H9 (cell line): ENCODE results near the gene CHD3. TPM values are rescaled to one million over a fixed set of nuclear protein-coding genes. Genes with fewer than 3 reads are reported as not detected.

ENCODE experiments used
- DNase-seq: peaks from one replicate; pipeline ENCODE4 v3.0.0-alpha.2; 2017
- H2AFZ ChIP-seq: one replicate; pipeline ENCODE4 v1.6.1; 2013; ENCODE audit warnings: mild to moderate bottlenecking, low read length, control low read depth, moderate library complexity
- H2AK5ac ChIP-seq: 2 replicates; pipeline ENCODE4 v1.6.1; 2013; ENCODE audit warnings: low read length, control low read depth, mixed read lengths; ENCODE audit not compliant: insufficient read length
- H2BK120ac ChIP-seq: one replicate; pipeline ENCODE4 v1.6.1; 2013; ENCODE audit warnings: low read depth, mild to moderate bottlenecking, low read length, control low read depth, inconsistent platforms; ENCODE audit not compliant: poor library complexity, severe bottlenecking
- H2BK12ac ChIP-seq: 2 replicates; pipeline ENCODE4 v1.6.1; 2013; ENCODE audit warnings: low read length, control low read depth, mixed read lengths, low read depth; ENCODE audit not compliant: insufficient read length
- H2BK15ac ChIP-seq: 2 replicates; pipeline ENCODE4 v1.6.1; 2013; ENCODE audit warnings: low read depth, low read length, control low read depth
- H2BK20ac ChIP-seq: one replicate; pipeline ENCODE4 v1.6.1; 2013; ENCODE audit warnings: low read depth, mild to moderate bottlenecking, low read length, control low read depth, inconsistent platforms; ENCODE audit not compliant: poor library complexity, severe bottlenecking
- H2BK5ac ChIP-seq: 2 replicates; pipeline ENCODE4 v1.6.1; 2013; ENCODE audit warnings: low read length, control low read depth, mixed read lengths; ENCODE audit not compliant: insufficient read length
- H3K14ac ChIP-seq: 2 replicates; pipeline ENCODE4 v1.6.1; 2013; ENCODE audit warnings: low read length, control low read depth; ENCODE audit not compliant: insufficient read depth
- H3K18ac ChIP-seq: 2 replicates; pipeline ENCODE4 v1.6.1; 2013; ENCODE audit warnings: low read depth, mild to moderate bottlenecking, mixed read lengths, low read length, control low read depth; ENCODE audit not compliant: insufficient read length
- H3K23ac ChIP-seq: 2 replicates; pipeline ENCODE4 v1.6.1; 2013; ENCODE audit warnings: low read length, control low read depth, mixed read lengths, low read depth; ENCODE audit not compliant: insufficient read length
- H3K23me2 ChIP-seq: 2 replicates; pipeline ENCODE4 v1.6.1; 2013; ENCODE audit warnings: low read depth, mild to moderate bottlenecking, mixed read lengths, low read length, control low read depth; ENCODE audit not compliant: insufficient read length, poor library complexity, severe bottlenecking
- H3K27ac ChIP-seq: 2 replicates; pipeline ENCODE4 v1.5.1; 2013; ENCODE audit warnings: low read length, control low read depth, mixed read lengths, low read depth; ENCODE audit not compliant: insufficient read length
- H3K27me3 ChIP-seq: 2 replicates; pipeline ENCODE4 v1.6.1; 2013; ENCODE audit warnings: low read length, control low read depth, inconsistent platforms; ENCODE audit not compliant: insufficient read depth
- H3K4ac ChIP-seq: 2 replicates; pipeline ENCODE4 v1.6.1; 2013; ENCODE audit warnings: low read depth, mild to moderate bottlenecking, control low read depth, inconsistent platforms, low read length, moderate library complexity
- H3K4me1 ChIP-seq: 2 replicates; pipeline ENCODE4 v1.6.1; 2013; ENCODE audit warnings: low read length, control low read depth, inconsistent platforms; ENCODE audit not compliant: insufficient read depth
- H3K4me2 ChIP-seq: 2 replicates; pipeline ENCODE4 v1.6.1; 2013; ENCODE audit warnings: low read length, control low read depth, mixed read lengths; ENCODE audit not compliant: insufficient read length, insufficient read depth
- H3K56ac ChIP-seq: 2 replicates; pipeline ENCODE4 v1.6.1; 2013; ENCODE audit warnings: low read depth, mild to moderate bottlenecking, mixed read lengths, low read length, control low read depth; ENCODE audit not compliant: insufficient read length
- H3K79me1 ChIP-seq: 2 replicates; pipeline ENCODE4 v1.6.1; 2013; ENCODE audit warnings: low read depth, mild to moderate bottlenecking, moderate library complexity, low read length, control low read depth, inconsistent platforms; ENCODE audit not compliant: insufficient read depth, poor library complexity, severe bottlenecking
- H3K79me2 ChIP-seq: 2 replicates; pipeline ENCODE4 v1.6.1; 2013; ENCODE audit warnings: low read length, control low read depth, inconsistent platforms; ENCODE audit not compliant: insufficient read depth
- H3K9ac ChIP-seq: 2 replicates; pipeline ENCODE4 v1.6.1; 2013; ENCODE audit warnings: low read length, control low read depth, mixed read lengths; ENCODE audit not compliant: insufficient read length; ENCODE audit errors: extremely low read depth
- H3K9me3 ChIP-seq: one replicate; pipeline ENCODE4 v1.6.1; 2013; ENCODE audit warnings: low read depth, low read length, inconsistent platforms; ENCODE audit not compliant: control insufficient read depth
- H3T11ph ChIP-seq: one replicate; pipeline ENCODE4 v1.6.1; 2013; ENCODE audit warnings: mild to moderate bottlenecking, low read length, control low read depth, inconsistent platforms
- H4K20me1 ChIP-seq: one replicate; pipeline ENCODE4 v1.6.1; 2013; ENCODE audit not compliant: control insufficient read depth, insufficient read length, insufficient read depth
- H4K5ac ChIP-seq: 2 replicates; pipeline ENCODE4 v1.6.1; 2013; ENCODE audit warnings: low read depth, mild to moderate bottlenecking, mixed read lengths, low read length, control low read depth; ENCODE audit not compliant: insufficient read length
- H4K8ac ChIP-seq: replicated peaks from 2 replicates; pipeline ENCODE4 v1.6.1; 2013; ENCODE audit warnings: low read length, control low read depth, mixed read lengths, low read depth; ENCODE audit not compliant: insufficient read length
- H4K91ac ChIP-seq: 2 replicates; pipeline ENCODE4 v1.6.1; 2013; ENCODE audit warnings: low read depth, mild to moderate bottlenecking, moderate library complexity, mixed read lengths, low read length, control low read depth; ENCODE audit not compliant: insufficient read length
- H3K27ac Mint-ChIP-seq, 3 experiments: 2 replicates in 2 of 3; 3 replicates in 1 of 3; pipeline ENCODE4 v1.8.0; 2020 to 2021; ENCODE audit warnings: mixed read lengths in 3 of 3, mild to moderate bottlenecking in 1 of 3, moderate library complexity in 1 of 3
- H3K27me3 Mint-ChIP-seq: 2 replicates; pipeline ENCODE4 v1.8.0; 2021; ENCODE audit warnings: low read depth, mild to moderate bottlenecking, moderate library complexity, mixed read lengths
- H3K36me3 Mint-ChIP-seq, 3 experiments: 2 replicates in 2 of 3; 3 replicates in 1 of 3; pipeline ENCODE4 v1.8.0; 2020 to 2021; ENCODE audit warnings: low read depth in 3 of 3, mixed read lengths in 3 of 3; ENCODE audit not compliant: insufficient read depth in 1 of 3
- H3K4me1 Mint-ChIP-seq, 2 experiments: 2 replicates each; pipeline ENCODE4 v1.8.0; 2020; ENCODE audit warnings: mixed read lengths in 2 of 2
- H3K4me3 Mint-ChIP-seq, 2 experiments: 2 replicates in 1 of 2; 3 replicates in 1 of 2; pipeline ENCODE4 v1.8.0; 2020 to 2021; ENCODE audit warnings: mild to moderate bottlenecking in 2 of 2, mixed read lengths in 2 of 2, moderate library complexity in 1 of 2
- H3K9me3 Mint-ChIP-seq, 2 experiments: 2 replicates in 1 of 2; 3 replicates in 1 of 2; pipeline ENCODE4 v1.8.0; 2020; ENCODE audit warnings: mild to moderate bottlenecking in 2 of 2, mixed read lengths in 2 of 2, moderate library complexity in 1 of 2
- WGBS: extraction: QIAGEN DNeasy Blood & Tissue Kit; methylation state at CpG from one replicate; pipeline ENCODE4 v1.1.7; 2013; ENCODE audit warnings: missing lambda C conversion rate, low lambda C conversion rate, mixed read lengths; ENCODE audit not compliant: insufficient read length; ENCODE audit errors: extremely low coverage; 5-methylcytosine and 5-hydroxymethylcytosine counted together
- total RNA-seq: library from RNA; stranded (reverse); gene quantifications from 2 replicates; pipeline ENCODE4 v1.2.1, GENCODE V29; 2021
- TF ChIP-seq, protein P1 (sequence below): fragments of 200-600 bp; sonication (generic); conservative IDR thresholded peaks from 3 replicates; pipeline ENCODE4 v1.8.0; 2021; ENCODE audit warnings: antibody characterized with exemption, mild to moderate bottlenecking

CHD3 gene
- total RNA-seq, 1 experiment from 2014 or later: 33.2 TPM

DNA sequence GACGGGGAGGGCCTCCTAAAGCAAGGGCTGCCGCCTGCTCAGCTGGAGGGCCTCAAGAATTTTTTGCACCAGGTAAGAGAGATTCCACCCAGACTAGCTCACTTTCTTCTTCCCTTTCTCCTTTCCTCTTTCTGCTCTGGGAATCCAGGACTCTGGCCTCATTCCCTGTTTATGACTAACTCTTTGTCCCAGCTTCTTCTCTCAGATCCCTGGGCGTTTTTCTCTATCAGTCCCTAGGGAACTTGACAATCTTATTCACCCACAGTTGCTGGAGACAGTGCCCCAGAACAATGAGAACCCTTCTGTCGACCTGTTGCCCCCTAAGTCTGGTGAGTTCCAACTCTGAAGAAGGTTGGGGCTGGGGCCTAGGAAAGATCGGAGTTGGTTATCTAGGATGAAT is 59.1 kb downstream of the CHD3 start:
- DNase-seq: no peak
- no peak overlapping the region for H4K91ac ChIP-seq
- peak overlapping the region in 1 of 3 experiments; percentile 28; a peak in 1 of 7 replicates for H3K27ac Mint-ChIP-seq
- no peak overlapping the region for H2BK5ac ChIP-seq
- no peaks in the 10 kb centered on the region for H3K79me2 ChIP-seq
- no peak overlapping the region for H3T11ph ChIP-seq
- no peaks in the 10 kb centered on the region for H3K9me3 ChIP-seq
- no peak overlapping the region for H2BK20ac ChIP-seq
- no peak overlapping the region for H3K14ac ChIP-seq
- H3K79me1 ChIP-seq: no peaks in the 10 kb centered on the region
- no peak overlapping the region for H3K27ac ChIP-seq
- WGBS: no CpG with 5 or more reads among the region's 5 CpGs
- H3K4me1 Mint-ChIP-seq: no peaks in the 10 kb centered on the region
- no peak overlapping the region for H3K18ac ChIP-seq
- no peak overlapping the region for H2AK5ac ChIP-seq
- no peak overlapping the region for H4K8ac ChIP-seq
- no peaks in the 10 kb centered on the region for H3K9me3 Mint-ChIP-seq
- no peak overlapping the region for H3K4me3 Mint-ChIP-seq
- no peak overlapping the region for H2BK15ac ChIP-seq
- H3K4ac ChIP-seq: no peak overlapping the region
- H3K23ac ChIP-seq: no peak overlapping the region
- H3K36me3 Mint-ChIP-seq: peaks cover 22 to 69% (median 66%) of the 10 kb centered on the region in 3 experiments; a peak in 6 of 7 replicates
- no peak overlapping the region for H3K56ac ChIP-seq
- no peak overlapping the region for H2AFZ ChIP-seq
- H3K27me3 ChIP-seq: no peaks in the 10 kb centered on the region
- H3K9ac ChIP-seq: no peak overlapping the region
- H3K27me3 Mint-ChIP-seq: no peaks in the 10 kb centered on the region
- H2BK12ac ChIP-seq: no peak overlapping the region
- no peaks in the 10 kb centered on the region for H4K20me1 ChIP-seq
- no peak overlapping the region for H3K4me2 ChIP-seq
- TF ChIP-seq, protein P1, sequence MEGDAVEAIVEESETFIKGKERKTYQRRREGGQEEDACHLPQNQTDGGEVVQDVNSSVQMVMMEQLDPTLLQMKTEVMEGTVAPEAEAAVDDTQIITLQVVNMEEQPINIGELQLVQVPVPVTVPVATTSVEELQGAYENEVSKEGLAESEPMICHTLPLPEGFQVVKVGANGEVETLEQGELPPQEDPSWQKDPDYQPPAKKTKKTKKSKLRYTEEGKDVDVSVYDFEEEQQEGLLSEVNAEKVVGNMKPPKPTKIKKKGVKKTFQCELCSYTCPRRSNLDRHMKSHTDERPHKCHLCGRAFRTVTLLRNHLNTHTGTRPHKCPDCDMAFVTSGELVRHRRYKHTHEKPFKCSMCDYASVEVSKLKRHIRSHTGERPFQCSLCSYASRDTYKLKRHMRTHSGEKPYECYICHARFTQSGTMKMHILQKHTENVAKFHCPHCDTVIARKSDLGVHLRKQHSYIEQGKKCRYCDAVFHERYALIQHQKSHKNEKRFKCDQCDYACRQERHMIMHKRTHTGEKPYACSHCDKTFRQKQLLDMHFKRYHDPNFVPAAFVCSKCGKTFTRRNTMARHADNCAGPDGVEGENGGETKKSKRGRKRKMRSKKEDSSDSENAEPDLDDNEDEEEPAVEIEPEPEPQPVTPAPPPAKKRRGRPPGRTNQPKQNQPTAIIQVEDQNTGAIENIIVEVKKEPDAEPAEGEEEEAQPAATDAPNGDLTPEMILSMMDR: no peak
- no peaks in the 10 kb centered on the region for H3K4me1 ChIP-seq
- H4K5ac ChIP-seq: no peak overlapping the region
- H3K23me2 ChIP-seq: no peaks in the 10 kb centered on the region
- no peak overlapping the region for H2BK120ac ChIP-seq
